ENCODE measurements around the gene PCDH9.

PCDH9 gene

DNA sequence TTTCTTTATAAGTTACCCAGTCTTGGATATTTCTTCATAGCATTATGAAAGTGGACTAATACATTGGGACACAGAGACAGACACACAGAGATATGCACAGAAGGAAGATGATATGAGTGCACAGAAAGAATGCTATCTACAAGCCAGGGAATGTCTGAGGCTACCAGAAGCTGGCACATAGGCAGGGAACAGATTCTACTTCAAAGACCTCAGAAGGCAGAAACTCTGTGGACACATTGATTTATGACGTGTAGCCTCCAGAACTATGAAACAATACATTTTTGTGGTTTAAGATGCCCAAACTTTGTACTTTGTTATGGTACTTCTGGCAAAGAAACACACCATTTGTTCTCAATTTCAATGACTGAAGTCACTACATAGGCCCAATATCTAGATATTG, 556.7 kb downstream of the PCDH9 start:
- no peak for DNase-seq (ENCODE audit: low read depth)
- no peak overlapping the region for H3K4me3 ChIP-seq (ENCODE audit: low read depth, low read length)
- TF ChIP-seq MYC (IDR thresholded peaks at IDR 0.05; ENCODE audit: low read depth, low read length) (no peak), POLR2A (IDR thresholded peaks at IDR 0.05; ENCODE audit: extremely low read depth, insufficient read length) (no peak)
- TF ChIP-seq, protein P1, sequence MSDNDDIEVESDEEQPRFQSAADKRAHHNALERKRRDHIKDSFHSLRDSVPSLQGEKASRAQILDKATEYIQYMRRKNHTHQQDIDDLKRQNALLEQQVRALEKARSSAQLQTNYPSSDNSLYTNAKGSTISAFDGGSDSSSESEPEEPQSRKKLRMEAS (IDR thresholded peaks at IDR 0.05; ENCODE audit: low read depth, low read length): no peak
- TF ChIP-seq, protein P2, sequence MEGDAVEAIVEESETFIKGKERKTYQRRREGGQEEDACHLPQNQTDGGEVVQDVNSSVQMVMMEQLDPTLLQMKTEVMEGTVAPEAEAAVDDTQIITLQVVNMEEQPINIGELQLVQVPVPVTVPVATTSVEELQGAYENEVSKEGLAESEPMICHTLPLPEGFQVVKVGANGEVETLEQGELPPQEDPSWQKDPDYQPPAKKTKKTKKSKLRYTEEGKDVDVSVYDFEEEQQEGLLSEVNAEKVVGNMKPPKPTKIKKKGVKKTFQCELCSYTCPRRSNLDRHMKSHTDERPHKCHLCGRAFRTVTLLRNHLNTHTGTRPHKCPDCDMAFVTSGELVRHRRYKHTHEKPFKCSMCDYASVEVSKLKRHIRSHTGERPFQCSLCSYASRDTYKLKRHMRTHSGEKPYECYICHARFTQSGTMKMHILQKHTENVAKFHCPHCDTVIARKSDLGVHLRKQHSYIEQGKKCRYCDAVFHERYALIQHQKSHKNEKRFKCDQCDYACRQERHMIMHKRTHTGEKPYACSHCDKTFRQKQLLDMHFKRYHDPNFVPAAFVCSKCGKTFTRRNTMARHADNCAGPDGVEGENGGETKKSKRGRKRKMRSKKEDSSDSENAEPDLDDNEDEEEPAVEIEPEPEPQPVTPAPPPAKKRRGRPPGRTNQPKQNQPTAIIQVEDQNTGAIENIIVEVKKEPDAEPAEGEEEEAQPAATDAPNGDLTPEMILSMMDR (IDR thresholded peaks at IDR 0.05; ENCODE audit: low read depth, low read length): no peak

- no peak for TF ChIP-seq MYC (IDR thresholded peaks at IDR 0.05; ENCODE audit: low read depth, low read length)
- TF ChIP-seq POLR2A (IDR thresholded peaks at IDR 0.05; ENCODE audit: extremely low read depth, insufficient read length): no peak
- TF ChIP-seq, protein P1 (IDR thresholded peaks at IDR 0.05; ENCODE audit: low read depth, low read length): no peak
- TF ChIP-seq, protein P2 (IDR thresholded peaks at IDR 0.05; ENCODE audit: low read depth, low read length): no peak
- no peak overlapping the region for H3K4me3 ChIP-seq (ENCODE audit: low read depth, low read length)
- DNase-seq (ENCODE audit: low read depth): no peak
These were observed 564.1 kb downstream of the PCDH9 start for GRCh38 chr13:66665991-66666390.

DNA sequence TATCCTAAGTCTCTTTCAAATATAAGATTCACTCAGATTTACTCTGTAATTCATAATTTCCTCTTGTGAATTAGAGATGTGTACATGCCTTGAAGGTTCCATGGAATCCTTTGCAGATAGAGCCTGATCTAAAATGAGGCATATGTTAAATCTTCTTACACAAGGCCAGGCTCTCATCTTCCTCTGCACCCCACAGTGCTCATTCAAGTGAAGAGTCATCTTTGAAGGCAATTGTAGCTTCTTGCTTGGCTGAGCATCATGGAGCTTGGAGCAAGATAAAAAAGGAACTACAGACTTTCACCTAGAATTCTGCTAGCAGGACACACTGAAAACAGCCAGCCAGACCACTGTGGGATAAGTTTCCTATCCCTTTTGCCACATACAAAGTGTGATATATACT, 566.4 kb downstream of the PCDH9 start:
- TF ChIP-seq MYC (IDR thresholded peaks at IDR 0.05; ENCODE audit: low read depth, low read length) (no peak), POLR2A (IDR thresholded peaks at IDR 0.05; ENCODE audit: extremely low read depth, insufficient read length) (no peak)
- TF ChIP-seq, protein P2 (IDR thresholded peaks at IDR 0.05; ENCODE audit: low read depth, low read length): no peak
- TF ChIP-seq, protein P1 (IDR thresholded peaks at IDR 0.05; ENCODE audit: low read depth, low read length): no peak
- H3K4me3 ChIP-seq (ENCODE audit: low read depth, low read length): no peak overlapping the region

DNA sequence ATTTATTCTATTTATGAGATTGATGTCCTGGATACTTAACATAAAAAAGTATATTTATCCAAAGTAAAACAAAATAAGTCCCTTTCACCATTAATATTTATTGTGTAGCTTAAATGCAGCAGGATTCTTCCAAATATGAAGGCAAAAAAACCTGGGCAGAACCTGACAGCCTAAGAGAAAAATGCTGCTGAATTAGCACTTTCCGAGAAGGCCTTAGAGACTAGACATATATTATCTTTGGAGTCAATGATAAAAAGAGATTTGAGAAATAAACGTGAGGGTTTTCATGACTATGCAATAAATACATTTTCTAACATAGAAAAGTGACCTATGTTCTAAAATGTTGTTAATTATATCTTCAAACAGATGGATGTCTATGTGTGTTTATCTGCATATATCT, 566.9 kb downstream of the PCDH9 start:
- DNase-seq (ENCODE audit: low read depth): no peak
- H3K4me3 ChIP-seq (ENCODE audit: low read depth, low read length): no peak overlapping the region
- TF ChIP-seq POLR2A (IDR thresholded peaks at IDR 0.05; ENCODE audit: extremely low read depth, insufficient read length): no peak
- TF ChIP-seq MYC (IDR thresholded peaks at IDR 0.05; ENCODE audit: low read depth, low read length): no peak
- TF ChIP-seq, protein P1 (IDR thresholded peaks at IDR 0.05; ENCODE audit: low read depth, low read length): no peak

More for the DNA sequence above, 566.4 kb downstream of the PCDH9 start:
- no peak for DNase-seq (ENCODE audit: low read depth)

DNA sequence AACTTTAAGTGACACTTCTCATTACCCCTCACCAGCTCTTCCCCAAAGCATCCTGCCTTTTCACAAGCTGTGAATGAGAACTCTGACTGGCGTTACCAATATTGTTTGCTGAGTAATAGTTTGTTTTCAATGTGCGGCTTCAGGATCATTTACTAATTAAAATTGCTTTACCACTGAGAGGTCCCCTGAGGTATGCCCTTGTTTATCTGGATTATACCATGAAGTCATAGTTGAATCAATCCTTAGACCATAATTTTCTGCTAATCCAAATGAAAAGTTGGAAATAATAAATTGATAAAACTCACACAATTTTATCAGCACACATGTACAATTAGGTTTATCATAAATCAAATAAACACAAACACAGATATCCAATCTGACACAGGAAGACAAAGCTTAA, 568.8 kb downstream of the PCDH9 start:
- TF ChIP-seq, protein P2 (IDR thresholded peaks at IDR 0.05; ENCODE audit: low read depth, low read length): no peak
- TF ChIP-seq MYC (IDR thresholded peaks at IDR 0.05; ENCODE audit: low read depth, low read length) (no peak), POLR2A (IDR thresholded peaks at IDR 0.05; ENCODE audit: extremely low read depth, insufficient read length) (no peak)
- TF ChIP-seq, protein P1 (IDR thresholded peaks at IDR 0.05; ENCODE audit: low read depth, low read length): no peak
- no peak overlapping the region for H3K4me3 ChIP-seq (ENCODE audit: low read depth, low read length)
- no peak for DNase-seq (ENCODE audit: low read depth)

DNA sequence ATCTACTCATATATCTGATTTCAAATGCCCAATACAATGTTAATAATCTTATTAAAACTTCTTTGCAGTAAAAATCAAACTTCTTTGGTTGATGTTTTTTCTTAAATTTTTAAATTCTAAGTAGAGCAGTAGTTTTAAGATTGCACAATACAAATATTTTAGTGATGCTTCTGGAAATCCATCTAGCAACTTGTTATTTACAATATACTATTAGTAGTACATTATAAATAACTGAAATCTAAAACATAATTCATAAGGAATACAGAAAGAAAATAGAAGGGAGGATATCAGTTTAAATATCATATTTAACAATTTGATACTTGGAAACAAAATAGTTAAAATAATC, 569.7 kb downstream of the PCDH9 start:
- no peak overlapping the region for H3K4me3 ChIP-seq (ENCODE audit: low read depth, low read length)
- DNase-seq (ENCODE audit: low read depth): no peak
- TF ChIP-seq MYC (IDR thresholded peaks at IDR 0.05; ENCODE audit: low read depth, low read length) (no peak), POLR2A (IDR thresholded peaks at IDR 0.05; ENCODE audit: extremely low read depth, insufficient read length) (no peak)
- TF ChIP-seq, protein P2 (IDR thresholded peaks at IDR 0.05; ENCODE audit: low read depth, low read length): no peak
- TF ChIP-seq, protein P1 (IDR thresholded peaks at IDR 0.05; ENCODE audit: low read depth, low read length): no peak
